ENCODE measurements around the gene PRKAA1.

- TF ChIP-seq POLR2AphosphoS5 (IDR thresholded peaks at IDR 0.05; ENCODE audit: low read depth, low read length) = no peak
- TF ChIP-seq POLR2A (IDR thresholded peaks at IDR 0.05; ENCODE audit: low read depth, low read length) = no peak
Observed at GRCh38 chr5:40775846-40776657, 22.1 kb downstream of the PRKAA1 start.

All from GM12892 (cell line).